Keratinocyte (primary cell): Measurements from ENCODE around the gene GRIK4. TPM values are rescaled to one million over a fixed set of nuclear protein-coding genes. Genes with fewer than 3 reads are reported as not detected.

Experiments used
- DNase-seq: peaks from one replicate; pipeline ENCODE4 v3.0.0-alpha.2; 2011; ENCODE audit warnings: low read depth, missing footprints, low spot score
- FAIRE-seq: peaks from 2 replicates; lab custom pipeline; 2011; peaks lifted over from hg19 to GRCh38; lab: Jason Lieb, UNC
- H2AFZ ChIP-seq: 2 replicates; pipeline ENCODE4 v1.6.0; 2012; ENCODE audit warnings: low read length, control low read depth, inconsistent platforms; ENCODE audit not compliant: control insufficient read depth
- H3K27ac ChIP-seq: 2 replicates; pipeline ENCODE4 v1.5.1; 2011; ENCODE audit warnings: low read length; ENCODE audit not compliant: control insufficient read depth, insufficient read depth
- H3K27me3 ChIP-seq: 3 replicates; pipeline ENCODE4 v1.6.0; 2011; ENCODE audit warnings: low read length; ENCODE audit not compliant: control insufficient read depth, insufficient read depth; ENCODE audit errors: extremely low read depth
- H3K36me3 ChIP-seq, 2 experiments: 2 replicates in 1 of 2; 3 replicates in 1 of 2; pipeline ENCODE4 v1.5.1; 2011; ENCODE audit warnings: low read length in 2 of 2, mild to moderate bottlenecking in 1 of 2; ENCODE audit not compliant: control insufficient read depth in 2 of 2, insufficient read depth in 2 of 2; ENCODE audit errors: extremely low read depth in 1 of 2
- H3K4me1 ChIP-seq: 3 replicates; pipeline ENCODE4 v1.5.1; 2011; ENCODE audit warnings: low read length; ENCODE audit not compliant: control insufficient read depth, insufficient read depth; ENCODE audit errors: extremely low read depth
- H3K4me2 ChIP-seq: 3 replicates; pipeline ENCODE4 v1.6.0; 2011; ENCODE audit warnings: low read depth, low read length; ENCODE audit not compliant: control insufficient read depth, insufficient read depth; ENCODE audit errors: extremely low read depth
- H3K4me3 ChIP-seq, 3 experiments: fragments of 200-600 bp in 1 of 3; sonication (generic) in 1 of 3; 2 replicates in 2 of 3; 3 replicates in 1 of 3; pipeline ENCODE4 v1.5.1; 2011 to 2016; ENCODE audit warnings: low read length in 3 of 3, mild to moderate bottlenecking in 3 of 3, control low read depth in 2 of 3, inconsistent platforms in 1 of 3, low read depth in 1 of 3, mixed read lengths in 1 of 3, mixed run types in 1 of 3, moderate library complexity in 1 of 3; ENCODE audit not compliant: control insufficient read depth in 2 of 3, insufficient read depth in 2 of 3; ENCODE audit errors: extremely low read depth in 1 of 3
- H3K79me2 ChIP-seq: 2 replicates; pipeline ENCODE4 v1.6.0; 2012; ENCODE audit warnings: low read length; ENCODE audit not compliant: control insufficient read depth, insufficient read depth
- H3K9ac ChIP-seq: 3 replicates; pipeline ENCODE4 v1.6.0; 2011; ENCODE audit warnings: low read length; ENCODE audit not compliant: control insufficient read depth, insufficient read depth; ENCODE audit errors: extremely low read depth
- H3K9me1 ChIP-seq: 3 replicates; pipeline ENCODE4 v1.6.0; 2011; ENCODE audit warnings: low read length; ENCODE audit not compliant: control insufficient read depth, insufficient read depth; ENCODE audit errors: extremely low read depth
- H3K9me3 ChIP-seq: 2 replicates; pipeline ENCODE4 v1.5.1; 2012; ENCODE audit warnings: low read depth, low read length; ENCODE audit not compliant: control insufficient read depth
- H4K20me1 ChIP-seq: 3 replicates; pipeline ENCODE4 v1.6.0; 2011; ENCODE audit warnings: low read length; ENCODE audit not compliant: control insufficient read depth, insufficient read depth; ENCODE audit errors: extremely low read depth
- EZH2 ChIP-seq: IDR thresholded peaks from one replicate; pipeline ENCODE4 v1.6.1; 2012; ENCODE audit warnings: inconsistent platforms, mild to moderate bottlenecking, low read length, moderate library complexity
- dilution Hi-C: fragments of 300-500 bp; cut with MboI; formaldehyde crosslinking; loops from one replicate; pipeline ENCODE4 v1.7.0; 2020; ENCODE audit warnings: low sequenced_read_pairs; ENCODE audit not compliant: extremely low pct_ligation_motif_present
- polyA plus RNA-seq, 5 experiments: library from polyadenylated mRNA; depleted of rRNA in 3 of 5; stranded (reverse) in 3 of 5; stranded (forward) in 1 of 5; unstranded in 1 of 5; fragments of >200 nt; gene quantifications; 1 replicate in 1 of 5; 2 replicates in 3 of 5; 3 replicates in 1 of 5; pipeline versions ENCODE4 v1.2.1 to v1.2.3, GENCODE V29; 2011 to 2012; ENCODE audit warnings: missing spikeins in 2 of 5, low read depth in 1 of 5, low replicate concordance in 1 of 5
- TF ChIP-seq, protein P1 (sequence below), 3 experiments: IDR thresholded peaks in 1 of 3; conservative IDR thresholded peaks in 1 of 3; optimal IDR thresholded peaks in 1 of 3; 2 replicates in 2 of 3; 3 replicates in 1 of 3; pipeline versions ENCODE3 to v1.5.1; 2011; ENCODE audit warnings: low read length in 3 of 3, mild to moderate bottlenecking in 3 of 3, moderate library complexity in 2 of 3, control low read depth in 1 of 3, inconsistent platforms in 1 of 3; ENCODE audit not compliant: insufficient read depth in 2 of 3; ENCODE audit errors: extremely low read depth in 1 of 3

Gene GRIK4
- polyA plus RNA-seq, 1 donor (not counting 4 experiments of a cell fraction or from before 2014, with no cell fraction given) = not detected

DNA sequence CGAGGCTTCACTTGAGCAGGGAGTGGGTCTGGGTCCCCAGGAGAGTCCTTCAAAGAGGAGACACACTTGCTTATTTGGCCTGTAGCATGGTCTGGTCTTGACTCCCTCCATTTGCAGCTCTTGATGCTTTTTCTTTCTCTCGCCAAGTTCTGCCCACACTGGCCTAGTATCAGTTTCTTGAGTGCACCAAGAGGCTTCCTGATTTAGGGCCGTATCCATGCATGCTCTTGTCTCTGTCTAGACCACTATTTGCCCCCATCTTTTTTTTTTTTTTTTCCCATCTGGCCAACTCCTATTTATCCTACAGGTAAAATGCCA is 170.7 kb downstream of the GRIK4 start:
- FAIRE-seq = no peak
- H3K27me3 ChIP-seq = no peaks in the 10 kb centered on the region

DNA sequence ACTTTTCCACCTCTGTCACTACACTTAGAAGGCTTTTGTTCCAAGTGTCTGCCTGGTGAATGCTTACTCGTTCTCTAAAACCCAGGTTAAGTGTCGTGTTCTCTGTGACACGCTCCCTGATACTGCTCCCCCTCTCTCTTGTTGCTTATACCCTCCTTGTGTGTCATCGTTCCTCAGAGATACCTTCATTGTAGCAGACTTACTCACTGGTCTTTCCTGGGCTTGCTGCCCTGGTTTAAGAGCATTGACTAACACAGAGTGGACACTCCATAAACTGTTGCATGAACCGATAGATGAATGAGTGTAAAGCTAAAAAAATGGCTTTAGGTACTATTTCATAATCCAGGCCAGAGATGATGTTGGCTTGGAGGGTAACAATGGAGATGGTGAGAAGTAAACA is 171.3 kb downstream of the GRIK4 start:
- no peak for TF ChIP-seq EZH2
- TF ChIP-seq, protein P1, sequence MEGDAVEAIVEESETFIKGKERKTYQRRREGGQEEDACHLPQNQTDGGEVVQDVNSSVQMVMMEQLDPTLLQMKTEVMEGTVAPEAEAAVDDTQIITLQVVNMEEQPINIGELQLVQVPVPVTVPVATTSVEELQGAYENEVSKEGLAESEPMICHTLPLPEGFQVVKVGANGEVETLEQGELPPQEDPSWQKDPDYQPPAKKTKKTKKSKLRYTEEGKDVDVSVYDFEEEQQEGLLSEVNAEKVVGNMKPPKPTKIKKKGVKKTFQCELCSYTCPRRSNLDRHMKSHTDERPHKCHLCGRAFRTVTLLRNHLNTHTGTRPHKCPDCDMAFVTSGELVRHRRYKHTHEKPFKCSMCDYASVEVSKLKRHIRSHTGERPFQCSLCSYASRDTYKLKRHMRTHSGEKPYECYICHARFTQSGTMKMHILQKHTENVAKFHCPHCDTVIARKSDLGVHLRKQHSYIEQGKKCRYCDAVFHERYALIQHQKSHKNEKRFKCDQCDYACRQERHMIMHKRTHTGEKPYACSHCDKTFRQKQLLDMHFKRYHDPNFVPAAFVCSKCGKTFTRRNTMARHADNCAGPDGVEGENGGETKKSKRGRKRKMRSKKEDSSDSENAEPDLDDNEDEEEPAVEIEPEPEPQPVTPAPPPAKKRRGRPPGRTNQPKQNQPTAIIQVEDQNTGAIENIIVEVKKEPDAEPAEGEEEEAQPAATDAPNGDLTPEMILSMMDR (optimal IDR thresholded peaks at IDR 0.05 in 1 of 3, IDR thresholded peaks at IDR 0.05 in 1 of 3, conservative IDR thresholded peaks at IDR 0.05 in 1 of 3; ENCODE audit: extremely low read depth in 1 of 3, insufficient read depth in 2 of 3, low read length in 3 of 3) = no peak
- no peak overlapping the region for H2AFZ ChIP-seq

More for the DNA sequence above, 170.7 kb downstream of the GRIK4 start:
- Histone ChIP-seq H3K36me3 (no peaks in the 10 kb centered on the region), H4K20me1 (no peaks in the 10 kb centered on the region), H3K79me2 (no peaks in the 10 kb centered on the region), H3K4me2 (no peak overlapping the region), H3K4me3 (no peak overlapping the region), H3K9ac (no peak overlapping the region), H3K9me1 (no peaks in the 10 kb centered on the region), H3K27ac (no peak overlapping the region), H3K4me1 (no peaks in the 10 kb centered on the region), H3K9me3 (no peaks in the 10 kb centered on the region), H2AFZ (no peak overlapping the region)
- TF ChIP-seq, protein P1 (optimal IDR thresholded peaks at IDR 0.05 in 1 of 3, IDR thresholded peaks at IDR 0.05 in 1 of 3, conservative IDR thresholded peaks at IDR 0.05 in 1 of 3; ENCODE audit: extremely low read depth in 1 of 3, insufficient read depth in 2 of 3, low read length in 3 of 3) = no peak
- TF ChIP-seq EZH2 = no peak
- no peak for DNase-seq
- dilution Hi-C loops = no loop called here

More for the DNA sequence above, 171.3 kb downstream of the GRIK4 start:
- dilution Hi-C loops = no loop called here
- H3K9me1 ChIP-seq = no peaks in the 10 kb centered on the region
- DNase-seq = no peak
- no peaks in the 10 kb centered on the region for H3K36me3 ChIP-seq
- no peaks in the 10 kb centered on the region for H3K27me3 ChIP-seq
- H3K4me3 ChIP-seq = no peak overlapping the region
- no peaks in the 10 kb centered on the region for H4K20me1 ChIP-seq
- H3K27ac ChIP-seq = no peak overlapping the region
- no peak overlapping the region for H3K9ac ChIP-seq
- no peak for FAIRE-seq
- no peaks in the 10 kb centered on the region for H3K4me1 ChIP-seq
- H3K9me3 ChIP-seq = no peaks in the 10 kb centered on the region
- no peak overlapping the region for H3K4me2 ChIP-seq
- H3K79me2 ChIP-seq = no peaks in the 10 kb centered on the region
